CD14-positive monocyte (primary cell): Measurements from ENCODE around the gene PHLDA2. TPM values are rescaled to one million over a fixed set of nuclear protein-coding genes. Genes with fewer than 3 reads are reported as not detected.

Source experiments
- DNase-seq, 3 donors: peaks; one replicate each; pipeline ENCODE4 v3.0.0-alpha.2; 2011 to 2022
- H2AFZ ChIP-seq: 2 replicates; pipeline ENCODE4 v1.6.0; 2012; ENCODE audit warnings: mild to moderate bottlenecking, low read depth, low read length, inconsistent platforms; ENCODE audit not compliant: insufficient read depth, poor library complexity, severe bottlenecking
- H3K27ac ChIP-seq, 2 donors: 1 replicate in 1 of 2; 2 replicates in 1 of 2; pipeline ENCODE4 v1.5.1; 2012 to 2013; ENCODE audit warnings: low read length in 2 of 2, control low read depth in 1 of 2, inconsistent platforms in 1 of 2, low read depth in 1 of 2, mild to moderate bottlenecking in 1 of 2
- H3K27me3 ChIP-seq, 2 donors: one replicate each; pipeline versions ENCODE4 v1.6.0 to v1.6.1; 2011 to 2013; ENCODE audit warnings: low read length in 2 of 2; ENCODE audit not compliant: control insufficient read depth in 2 of 2, insufficient read depth in 2 of 2
- H3K36me3 ChIP-seq, 2 donors: replicated peaks in 1 of 2; 1 replicate in 1 of 2; 2 replicates in 1 of 2; pipeline versions ENCODE4 v1.5.1 to v1.6.1; 2012 to 2013; ENCODE audit warnings: low read length in 2 of 2, control low read depth in 1 of 2, inconsistent platforms in 1 of 2, mild to moderate bottlenecking in 1 of 2; ENCODE audit not compliant: insufficient read depth in 2 of 2, control insufficient read depth in 1 of 2
- H3K4me1 ChIP-seq, 2 donors: 1 replicate in 1 of 2; 2 replicates in 1 of 2; pipeline versions ENCODE4 v1.5.1 to v1.6.1; 2012 to 2013; ENCODE audit warnings: low read length in 2 of 2, control low read depth in 1 of 2, inconsistent platforms in 1 of 2, mild to moderate bottlenecking in 1 of 2, moderate library complexity in 1 of 2; ENCODE audit not compliant: insufficient read depth in 2 of 2, control insufficient read depth in 1 of 2
- H3K4me2 ChIP-seq: replicated peaks from 2 replicates; pipeline ENCODE3; 2012; ENCODE audit warnings: low read length, moderate library complexity, mild to moderate bottlenecking; ENCODE audit not compliant: poor library complexity, severe bottlenecking; ENCODE audit errors: extremely low read depth
- H3K4me3 ChIP-seq, 3 experiments: fragments of 200-600 bp in 1 of 3; sonication (generic) in 1 of 3; replicated peaks in 1 of 3; 1 replicate in 2 of 3; 2 replicates in 1 of 3; pipeline ENCODE4 v1.5.1; 2011 to 2013; ENCODE audit warnings: low read length in 3 of 3, mild to moderate bottlenecking in 3 of 3, control low read depth in 2 of 3, low read depth in 2 of 3, inconsistent platforms in 1 of 3, moderate library complexity in 1 of 3
- H3K79me2 ChIP-seq: 2 replicates; pipeline ENCODE4 v1.6.0; 2012; ENCODE audit warnings: mild to moderate bottlenecking, control low read depth, inconsistent platforms, low read length, moderate library complexity; ENCODE audit not compliant: insufficient read depth
- H3K9ac ChIP-seq: 2 replicates; pipeline ENCODE4 v1.6.0; 2017; ENCODE audit warnings: low read length, mild to moderate bottlenecking; ENCODE audit not compliant: insufficient read depth, poor library complexity, severe bottlenecking
- H3K9me3 ChIP-seq, 2 donors: replicated peaks in 1 of 2; 1 replicate in 1 of 2; 2 replicates in 1 of 2; pipeline versions ENCODE4 v1.5.1 to v1.6.1; 2012 to 2013; ENCODE audit warnings: low read length in 2 of 2, control low read depth in 1 of 2; ENCODE audit not compliant: control insufficient read depth in 1 of 2, insufficient read depth in 1 of 2
- H4K20me1 ChIP-seq: 2 replicates; pipeline ENCODE4 v1.6.0; 2012; ENCODE audit warnings: mild to moderate bottlenecking, low read length, control low read depth, moderate library complexity; ENCODE audit not compliant: insufficient read depth
- H3K27ac Mint-ChIP-seq, 7 donors: one replicate each; pipeline ENCODE4 v1.8.0; 2020; ENCODE audit warnings: mild to moderate bottlenecking in 7 of 7, mixed read lengths in 7 of 7, moderate library complexity in 6 of 7, inconsistent platforms in 2 of 7
- H3K27me3 Mint-ChIP-seq, 3 donors: one replicate each; pipeline ENCODE4 v1.8.0; 2021 to 2022; ENCODE audit warnings: low read depth in 3 of 3, mild to moderate bottlenecking in 3 of 3, mixed read lengths in 3 of 3, moderate library complexity in 3 of 3, inconsistent platforms in 1 of 3
- H3K36me3 Mint-ChIP-seq, 2 donors: one replicate each; pipeline ENCODE4 v1.8.0; 2020; ENCODE audit warnings: mixed read lengths in 2 of 2, inconsistent platforms in 1 of 2, mild to moderate bottlenecking in 1 of 2
- H3K4me1 Mint-ChIP-seq: one replicate; pipeline ENCODE4 v1.8.0; 2020; ENCODE audit warnings: mild to moderate bottlenecking, mixed read lengths
- H3K4me3 Mint-ChIP-seq, 2 donors: one replicate each; pipeline ENCODE4 v1.8.0; 2020; ENCODE audit warnings: mild to moderate bottlenecking in 2 of 2, mixed read lengths in 2 of 2, moderate library complexity in 1 of 2
- H3K9me3 Mint-ChIP-seq, 7 donors: one replicate each; pipeline ENCODE4 v1.8.0; 2020 to 2022; ENCODE audit warnings: mixed read lengths in 7 of 7, mild to moderate bottlenecking in 6 of 7, moderate library complexity in 6 of 7, inconsistent platforms in 2 of 7
- CTCF ChIP-seq: fragments of 200-600 bp; IDR thresholded peaks from one replicate; pipeline ENCODE4 v1.8.0; 2022; ENCODE audit warnings: antibody characterized with exemption, mild to moderate bottlenecking
- WGBS: methylation state at CpG from one replicate; pipeline ENCODE4 v1.1.5; 2013; ENCODE audit warnings: missing lambda C conversion rate; ENCODE audit not compliant: insufficient coverage; 5-methylcytosine and 5-hydroxymethylcytosine counted together
- intact Hi-C, 2 donors: fragments of 100-400 bp; cut with micrococcal nuclease; formaldehyde crosslinking; loops; one replicate each; pipeline versions ENCODE4 v1.15.0 to v1.15.1; 2023
- polyA plus RNA-seq, 3 donors: library from polyadenylated mRNA; depleted of rRNA in 1 of 3; unstranded in 2 of 3; stranded (reverse) in 1 of 3; fragments of 300-500 nt in 2 of 3; fragments of >200 nt in 1 of 3; fragmentation: Illumina TruSeq in 2 of 3; gene quantifications; 1 replicate in 2 of 3; 2 replicates in 1 of 3; pipeline ENCODE4 v1.2.3, GENCODE V29; 2012 to 2021

Gene PHLDA2
- polyA plus RNA-seq, 3 donors: 2.6 to 54.5 (median 4.7) TPM

GRCh38 chr11:2881076-2881980, 47.9 kb downstream of the PHLDA2 start:
- WGBS: 94% methylated on average over 17 of the region's 19 CpGs
- H3K27ac ChIP-seq: no peak overlapping the region
- H4K20me1 ChIP-seq: no peaks in the 10 kb centered on the region
- H3K4me2 ChIP-seq: no peak overlapping the region
- Mint-ChIP-seq H3K4me1 (peaks cover 9% of the 10 kb centered on the region), H3K36me3 (peaks cover 0 to 9% of the 10 kb centered on the region in 2 donors), H3K27me3 (peaks cover 27 to 47% (median 37%) of the 10 kb centered on the region in 3 donors), H3K4me3 (no peak overlapping the region), H3K9me3 (peaks cover 5 to 27% (median 12%) of the 10 kb centered on the region in 7 donors), H3K27ac (no peak overlapping the region)
- no peak for TF ChIP-seq CTCF
- intact Hi-C loops: loop anchor here in 1 of 2 donors (10.0 kb wide), 2 partner anchors 187 to 577 kb away; partner anchors contain the start of genes C11orf21, KCNQ1OT1 and TSPAN32
- H3K79me2 ChIP-seq: no peaks in the 10 kb centered on the region
- no peak overlapping the region for H3K4me3 ChIP-seq
- H3K36me3 ChIP-seq: no peaks in the 10 kb centered on the region
- H3K9ac ChIP-seq: no peak overlapping the region
- peaks cover 9 to 30% of the 10 kb centered on the region in 2 donors for H3K27me3 ChIP-seq
- peaks cover 10 to 21% of the 10 kb centered on the region in 2 donors for H3K4me1 ChIP-seq
- no peak overlapping the region for H2AFZ ChIP-seq
- DNase-seq: no peak
- H3K9me3 ChIP-seq: peaks cover 0 to 14% of the 10 kb centered on the region in 2 donors

GRCh38 chr11:2880646-2881045, 48.6 kb downstream of the PHLDA2 start:
- WGBS: 91% methylated on average over 6 of the region's 7 CpGs
- H3K9me3 ChIP-seq: peaks cover 0 to 14% of the 10 kb centered on the region in 2 donors
- H3K27ac Mint-ChIP-seq: no peak overlapping the region
- no peak for DNase-seq
- no peak overlapping the region for H3K4me3 ChIP-seq
- H4K20me1 ChIP-seq: no peaks in the 10 kb centered on the region
- no peak overlapping the region for H3K4me3 Mint-ChIP-seq
- H3K27me3 Mint-ChIP-seq: peaks cover 27 to 45% (median 37%) of the 10 kb centered on the region in 3 donors
- H3K4me2 ChIP-seq: no peak overlapping the region
- H3K36me3 Mint-ChIP-seq: peaks cover 0 to 9% of the 10 kb centered on the region in 2 donors
- H3K4me1 Mint-ChIP-seq: peaks cover 8% of the 10 kb centered on the region
- no peaks in the 10 kb centered on the region for H3K79me2 ChIP-seq
- H3K9me3 Mint-ChIP-seq: peaks cover 5 to 27% (median 12%) of the 10 kb centered on the region in 7 donors
- peaks cover 8 to 18% of the 10 kb centered on the region in 2 donors for H3K4me1 ChIP-seq
- no peak overlapping the region for H2AFZ ChIP-seq
- TF ChIP-seq CTCF: no peak
- H3K36me3 ChIP-seq: no peaks in the 10 kb centered on the region
- no peak overlapping the region for H3K27ac ChIP-seq
- intact Hi-C loops: loop anchor here in 1 of 2 donors (10.0 kb wide), 2 partner anchors 186 to 576 kb away; partner anchors contain the start of genes C11orf21, KCNQ1OT1 and TSPAN32
- H3K9ac ChIP-seq: no peak overlapping the region
- peaks cover 9 to 28% of the 10 kb centered on the region in 2 donors for H3K27me3 ChIP-seq
